HG02884 (cell line): Measurements from ENCODE around the gene CFAP97D1.

Source experiments
- ATAC-seq: cut with Tn5 transposase; IDR thresholded peaks from one replicate; pipeline ENCODE4 v1.9.1; 2021; ENCODE audit warnings: mild to moderate bottlenecking, moderate library complexity; ENCODE audit not compliant: unreplicated experiment

CFAP97D1 gene

DNA sequence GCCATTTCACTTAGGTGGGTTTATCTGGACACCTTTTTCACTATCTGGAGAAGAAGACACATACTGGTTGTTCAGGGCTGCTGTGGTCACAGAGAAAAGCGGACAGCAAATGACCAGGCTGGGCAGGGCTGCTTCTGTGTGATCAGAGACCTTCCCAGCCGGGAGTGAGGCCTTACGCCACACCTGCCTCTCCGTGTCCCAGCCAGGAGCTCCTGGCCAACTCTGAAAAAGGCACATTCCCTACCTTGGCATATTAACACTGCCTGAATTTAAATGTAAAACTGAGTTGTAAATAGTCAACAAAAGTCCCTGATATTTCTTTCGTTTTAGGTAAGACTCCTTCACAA, 12.5 kb upstream of the CFAP97D1 start:
- ATAC-seq = no peak

DNA sequence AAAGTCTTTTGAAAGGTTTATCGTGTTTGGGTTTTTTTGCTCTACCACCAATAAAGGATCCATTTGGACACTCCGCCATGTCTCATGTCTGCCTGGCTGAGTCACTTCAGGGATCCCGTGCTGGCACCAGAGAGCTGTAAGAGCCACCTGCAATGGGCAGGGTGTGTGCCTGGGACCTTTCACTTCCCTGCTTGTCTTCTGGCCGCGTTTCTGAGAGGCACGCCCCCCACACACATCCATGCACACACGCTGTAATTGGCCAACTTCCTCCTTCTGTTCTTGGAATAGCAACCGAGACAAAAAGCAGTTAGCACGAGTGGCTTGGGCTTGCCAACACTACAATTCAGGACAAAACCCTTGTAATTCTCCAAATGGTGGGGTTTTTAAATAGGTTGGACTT, 11.9 kb upstream of the CFAP97D1 start:
- ATAC-seq = no peak

DNA sequence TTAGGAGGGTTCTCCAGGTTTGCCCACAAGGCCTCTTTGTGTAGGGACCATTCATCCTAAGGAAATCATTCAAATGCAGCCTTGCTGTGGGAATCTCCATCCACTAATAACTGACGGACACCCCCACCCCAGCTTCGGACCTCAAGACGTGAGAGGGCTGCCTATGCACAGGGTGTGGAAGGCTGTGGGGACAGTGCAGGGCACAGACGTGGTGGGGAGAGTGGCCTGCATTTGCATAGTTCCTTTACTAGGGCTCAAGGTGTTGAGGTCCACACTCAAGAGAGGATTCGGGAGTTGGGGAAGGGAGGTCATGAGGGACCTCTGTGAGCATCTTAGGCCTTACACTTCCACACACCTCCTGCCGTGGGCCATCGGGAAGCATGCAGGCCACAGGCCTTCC, 11.3 kb upstream of the CFAP97D1 start:
- no peak for ATAC-seq

DNA sequence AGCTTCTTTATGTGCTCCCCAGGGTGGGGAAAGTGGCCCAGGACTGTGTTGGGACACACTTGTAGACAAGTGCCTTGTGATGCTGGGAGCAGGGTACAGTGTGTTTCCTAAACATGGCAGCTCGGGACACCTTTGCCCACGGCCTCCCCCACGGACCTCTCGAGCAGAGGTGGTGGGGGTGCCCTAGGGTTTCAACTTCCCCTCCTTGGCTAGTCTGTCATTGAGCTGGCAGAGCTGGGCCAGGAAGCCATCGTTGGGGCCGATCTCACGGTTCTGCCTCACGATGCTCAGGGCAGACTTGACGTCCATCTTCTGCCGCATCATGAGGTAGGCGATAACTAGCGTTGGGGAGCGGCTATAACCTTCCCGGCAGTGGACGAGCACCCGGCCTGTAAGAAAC, 10.8 kb upstream of the CFAP97D1 start:
- ATAC-seq = no peak

DNA sequence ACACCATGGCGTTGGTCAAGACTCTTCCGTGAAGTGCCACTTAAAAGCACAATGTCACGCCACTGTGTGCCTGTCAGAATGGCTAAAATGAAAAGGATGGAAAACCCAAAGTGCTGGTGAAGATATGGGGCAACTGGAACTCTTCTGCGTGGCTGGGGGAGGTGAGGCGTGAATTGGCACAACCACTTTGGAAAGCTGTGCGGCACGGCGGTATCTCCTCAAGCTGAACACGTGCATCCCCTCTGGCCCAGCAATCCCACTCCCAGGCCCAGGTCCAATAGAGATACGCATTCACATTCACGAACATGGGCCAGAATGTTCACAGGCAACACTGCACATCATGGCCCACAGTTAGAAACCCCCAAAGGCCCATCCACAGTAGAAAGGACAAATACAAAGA, 10.4 kb upstream of the CFAP97D1 start:
- no peak for ATAC-seq

DNA sequence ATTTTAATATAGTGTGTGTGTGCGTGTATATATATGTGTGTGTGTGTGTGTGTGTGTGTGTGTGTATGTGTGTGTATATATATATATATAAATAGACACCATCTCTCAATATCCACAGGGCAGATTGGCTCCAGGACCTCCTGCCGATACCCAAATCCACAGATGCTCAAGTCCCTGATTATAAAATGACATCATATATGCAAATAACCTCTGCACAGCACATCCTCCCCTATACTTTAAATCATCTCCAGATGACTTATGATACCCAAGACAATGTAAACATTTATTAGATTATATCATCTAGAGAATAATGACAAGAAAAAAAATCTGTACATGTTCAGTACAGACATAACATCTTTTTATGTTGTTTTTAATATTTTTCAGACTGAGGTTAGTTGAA, 9.3 kb upstream of the CFAP97D1 start:
- ATAC-seq = no peak

DNA sequence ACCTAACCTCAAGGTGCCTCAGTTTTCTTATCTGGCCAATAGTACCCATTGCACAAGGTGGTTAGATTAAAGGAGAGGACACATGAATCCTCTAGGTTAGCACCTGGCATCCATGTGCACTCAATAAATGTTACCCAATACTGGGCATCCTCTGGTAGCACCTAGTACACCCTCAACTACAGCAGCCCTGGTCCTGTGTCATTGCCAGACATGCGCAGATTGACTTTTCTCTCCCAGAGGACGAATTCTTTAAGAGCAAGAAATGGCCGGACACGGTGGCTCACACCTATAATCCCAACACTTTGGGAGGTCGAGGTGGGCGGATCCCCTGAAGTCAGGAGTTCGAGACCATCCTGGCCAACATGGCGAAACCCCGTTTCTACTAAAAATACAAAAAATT, 8.8 kb upstream of the CFAP97D1 start:
- ATAC-seq = no peak

DNA sequence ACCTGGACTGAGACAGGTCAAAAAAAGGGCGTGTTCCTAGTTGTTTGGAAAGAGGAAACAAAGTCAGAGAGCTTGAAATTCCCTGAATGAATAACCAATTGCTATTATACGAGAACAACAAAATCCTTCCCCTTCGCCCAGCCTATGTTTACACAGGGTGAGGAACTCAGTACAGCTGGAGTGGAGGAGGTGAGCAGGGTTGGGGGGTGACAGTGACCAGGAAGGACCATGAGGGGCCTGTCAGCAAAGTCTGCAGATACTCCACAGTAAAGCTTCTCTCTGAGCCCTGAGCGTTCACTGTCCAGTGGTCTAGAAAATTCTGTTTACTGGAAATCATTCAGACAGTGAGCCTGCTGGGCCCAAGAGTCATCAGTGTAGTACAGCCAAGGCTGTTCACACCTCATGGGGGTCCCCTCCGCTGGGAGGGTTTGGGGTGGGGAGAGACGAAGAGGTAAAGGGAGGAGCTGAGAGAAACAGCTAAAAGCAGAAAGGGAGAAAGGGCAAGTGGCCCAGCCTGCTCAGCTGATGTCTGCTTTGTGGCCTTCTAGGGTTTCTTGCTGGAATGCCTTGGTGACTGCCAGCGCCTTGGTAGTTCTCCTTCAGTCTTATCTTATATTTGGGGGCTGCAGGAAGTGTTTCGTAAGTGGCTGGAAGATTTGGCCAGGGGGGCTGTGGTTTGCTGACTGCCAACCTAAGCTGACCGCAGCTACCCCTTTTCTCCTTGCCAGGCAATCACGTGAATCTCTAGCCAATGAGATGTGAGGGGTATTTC, 7.2 kb upstream of the CFAP97D1 start:
- no peak for ATAC-seq

DNA sequence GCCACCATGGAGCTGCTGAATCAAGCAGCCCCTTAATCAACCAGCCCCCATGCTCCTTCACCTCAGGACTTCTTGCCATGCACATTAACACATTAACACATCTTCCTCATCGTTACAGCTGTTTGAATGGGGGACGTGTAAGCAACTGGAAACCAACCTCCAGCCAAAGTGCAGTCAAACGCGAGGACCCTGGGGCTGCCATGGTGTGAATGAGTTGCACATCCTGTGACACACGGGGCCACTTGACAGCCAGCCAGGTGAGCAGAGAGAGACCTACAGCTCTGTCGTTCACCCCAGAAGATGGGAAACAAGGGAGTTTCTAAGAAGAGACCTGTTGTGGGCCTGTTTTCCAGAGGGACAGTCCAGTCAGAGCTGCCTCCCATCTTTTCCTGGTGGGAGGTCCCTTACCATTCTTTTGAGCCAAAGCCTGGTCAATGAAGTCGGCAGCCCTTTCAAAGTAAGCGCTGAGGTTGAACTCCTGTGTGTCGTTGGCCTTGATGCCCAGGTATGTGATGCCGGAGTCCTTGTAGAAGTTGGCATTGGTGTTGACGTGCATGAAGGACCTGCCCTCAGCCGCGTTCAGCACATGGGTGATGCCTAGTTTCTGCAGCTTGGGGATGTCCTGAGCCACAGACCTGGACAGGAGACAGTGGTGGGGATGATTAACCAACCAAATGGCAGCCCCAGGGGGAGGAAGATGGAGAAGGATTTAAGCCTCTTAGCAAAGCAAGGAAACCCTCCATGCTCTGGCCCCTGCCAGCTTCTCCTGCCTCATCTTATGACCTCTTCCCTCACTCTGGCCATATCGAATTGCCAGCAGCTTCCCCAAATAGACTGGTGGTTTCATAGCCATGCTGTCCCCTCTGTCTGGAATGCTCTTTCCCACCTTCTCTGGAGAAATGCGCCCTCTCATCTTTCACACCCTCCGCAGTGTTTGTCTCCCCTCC, 5.7 kb upstream of the CFAP97D1 start:
- no peak for ATAC-seq

DNA sequence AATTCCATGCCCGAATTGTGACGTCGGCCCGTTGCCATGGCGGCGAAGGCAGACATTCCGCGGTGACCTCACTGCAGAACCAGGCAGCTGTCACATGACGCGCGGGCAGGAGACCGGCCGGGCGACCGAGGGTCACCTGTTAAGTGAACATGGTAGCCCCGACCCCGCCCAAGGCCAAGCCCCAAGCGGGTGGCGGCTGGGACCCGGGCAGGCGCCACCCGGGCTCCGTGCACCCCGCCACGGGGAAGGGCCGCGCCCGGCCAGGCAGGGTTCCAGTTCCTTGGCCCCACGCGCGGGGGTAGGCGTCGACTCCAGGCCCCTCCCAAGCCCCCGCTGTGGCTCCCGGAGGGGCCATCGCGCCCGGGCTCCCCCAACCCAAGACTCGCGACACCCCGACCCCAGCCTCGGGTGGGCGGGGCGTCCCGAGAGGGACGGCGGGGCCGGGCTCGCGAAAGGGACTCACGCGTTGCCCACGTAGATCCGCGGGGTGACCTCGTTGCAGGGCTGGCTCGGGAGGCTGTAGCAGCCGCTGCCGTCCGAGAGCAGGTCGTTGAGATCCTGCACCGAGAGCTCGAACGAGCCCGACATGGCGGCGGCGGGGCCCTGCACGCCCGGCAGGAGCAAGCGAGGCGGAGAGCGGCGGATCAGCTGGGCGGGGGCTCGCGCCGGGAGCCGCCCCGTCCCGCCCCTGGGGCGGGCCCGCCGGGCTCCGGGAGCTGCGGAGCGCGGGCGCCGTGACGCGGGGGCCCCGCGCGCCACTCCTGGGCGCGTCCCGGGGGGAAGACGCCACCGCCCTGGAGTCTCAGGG, 1.7 kb upstream of the CFAP97D1 start, which contains the start of gene DUSP3:
DUSP3 (minus strand) TSS at position 641 of the 808 bp plus-strand sequence; CDS start at position 588, 53 bp downstream.
- peak; percentile 62 for ATAC-seq

DNA sequence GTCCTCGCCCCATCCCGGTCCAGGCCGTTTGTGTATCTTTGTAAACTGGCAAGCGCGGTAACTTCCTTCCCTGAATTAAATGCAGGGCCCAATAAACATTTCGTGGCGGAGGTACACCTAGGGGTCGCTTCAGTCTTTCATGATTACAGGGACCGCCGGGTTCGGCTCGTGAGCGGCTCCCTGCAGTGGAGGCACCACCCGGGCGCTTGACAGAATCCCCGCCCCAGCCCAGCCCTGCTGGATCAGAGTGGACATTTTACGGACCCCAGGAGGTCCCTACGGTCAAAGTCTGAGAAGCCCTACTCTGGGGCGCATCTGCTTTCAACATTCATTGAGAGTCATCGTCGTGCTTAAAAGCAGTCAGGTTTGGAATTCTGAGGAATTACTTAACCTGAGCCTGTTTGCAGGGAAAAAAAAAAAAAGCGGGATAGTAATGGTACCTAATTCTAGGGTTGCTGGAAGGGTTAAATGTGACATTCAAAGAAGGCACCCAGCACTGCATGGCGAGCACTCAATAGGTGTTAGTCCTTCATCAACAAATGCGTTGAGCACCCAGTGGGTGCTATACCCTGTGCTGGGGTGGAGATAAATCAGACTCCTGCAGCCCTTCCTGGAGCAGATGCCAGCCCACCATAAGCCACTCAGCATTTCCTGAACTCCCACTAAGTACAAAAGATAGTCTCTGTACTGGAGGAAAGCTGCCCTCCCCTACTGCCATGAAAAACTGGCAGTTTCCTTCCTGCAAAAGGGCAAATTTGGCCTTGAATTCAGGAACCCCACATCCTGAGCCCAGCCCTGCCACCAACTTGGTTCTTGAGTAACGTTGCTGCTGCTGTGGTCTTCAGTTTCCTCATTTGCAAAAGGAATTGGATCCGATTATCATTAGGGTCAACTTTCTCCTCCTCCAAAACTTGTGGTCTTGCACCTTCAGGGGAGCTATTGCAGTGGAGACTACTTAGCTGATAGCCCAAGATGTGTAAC, 800 bp upstream of the CFAP97D1 start:
- ATAC-seq = no peak

DNA sequence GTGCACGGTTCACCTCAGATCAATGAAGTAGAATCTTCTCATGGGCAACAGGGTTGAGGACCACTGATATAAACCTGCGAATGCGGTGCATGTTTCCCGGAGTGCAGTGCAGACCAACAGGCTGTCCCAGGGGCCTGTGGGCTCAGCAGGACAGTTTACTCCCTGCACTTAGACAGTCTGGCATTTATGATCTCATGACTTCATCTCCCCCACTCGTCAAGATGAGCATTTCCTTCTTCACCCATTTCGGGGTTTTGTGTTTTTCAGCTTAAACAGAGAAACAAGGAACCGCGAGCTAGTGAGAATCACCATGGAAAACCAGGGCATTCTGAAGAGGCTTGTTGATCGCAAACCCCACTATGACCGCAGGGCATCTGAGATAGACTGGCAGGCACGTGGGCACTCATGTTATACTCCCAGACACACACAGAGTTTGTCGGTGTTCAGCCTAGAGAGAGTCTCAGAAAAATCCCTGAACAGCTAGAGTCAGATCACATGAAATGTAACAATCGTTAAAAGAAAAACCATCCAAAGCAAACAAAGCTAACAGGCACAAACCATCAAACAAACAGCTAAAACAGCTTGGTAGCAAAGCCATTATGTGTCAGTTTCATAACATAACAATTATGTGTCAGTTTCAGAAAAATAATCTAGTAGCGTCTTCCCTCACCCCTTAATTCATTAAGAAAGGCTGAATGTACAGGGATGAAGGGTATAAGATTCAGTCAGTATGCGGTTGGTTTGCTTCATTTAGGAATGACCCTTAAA, 2.9 kb downstream of the CFAP97D1 start:
- ATAC-seq = no peak

DNA sequence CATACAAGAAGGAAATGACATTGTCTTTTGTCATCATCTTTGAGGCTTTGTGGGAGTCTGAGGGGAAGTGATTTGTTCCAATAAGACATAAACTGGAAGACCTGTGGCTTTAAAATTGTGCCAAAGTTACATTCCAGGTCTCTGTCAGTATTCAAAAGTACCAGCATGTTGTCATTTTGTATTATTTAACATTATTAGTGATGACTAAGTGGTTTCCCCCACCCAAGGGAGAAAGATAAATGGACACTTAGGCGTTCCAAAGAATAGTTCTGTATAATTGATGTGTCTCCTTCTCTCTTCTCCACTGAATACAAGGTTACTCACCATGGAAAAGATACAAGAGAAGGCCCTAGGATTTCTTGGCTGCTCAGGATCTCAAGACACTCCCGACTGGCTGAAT, 3.8 kb downstream of the CFAP97D1 start:
- ATAC-seq = no peak

DNA sequence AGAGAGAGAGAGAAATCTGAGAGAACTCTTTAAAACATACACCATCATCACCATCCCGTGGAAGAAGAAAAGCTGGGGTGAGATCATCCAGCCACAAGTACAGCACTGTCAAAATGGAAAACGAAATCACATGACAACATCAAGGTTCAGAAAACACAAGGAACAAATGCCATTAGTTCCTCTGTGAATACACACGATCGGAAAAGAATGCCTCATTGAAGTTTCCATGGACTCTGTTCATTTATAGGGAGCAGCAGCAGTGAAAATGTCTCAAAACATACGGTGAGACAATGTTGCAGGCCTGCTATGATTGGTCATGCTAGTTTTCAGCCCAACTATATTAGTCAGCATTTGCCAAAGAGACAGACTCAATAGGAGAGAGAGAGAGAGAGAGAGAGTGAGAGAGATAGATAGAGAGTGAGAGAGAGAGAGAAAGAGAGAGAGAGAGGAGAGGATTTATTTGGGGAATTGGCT, 4.4 kb downstream of the CFAP97D1 start:
- ATAC-seq = no peak

DNA sequence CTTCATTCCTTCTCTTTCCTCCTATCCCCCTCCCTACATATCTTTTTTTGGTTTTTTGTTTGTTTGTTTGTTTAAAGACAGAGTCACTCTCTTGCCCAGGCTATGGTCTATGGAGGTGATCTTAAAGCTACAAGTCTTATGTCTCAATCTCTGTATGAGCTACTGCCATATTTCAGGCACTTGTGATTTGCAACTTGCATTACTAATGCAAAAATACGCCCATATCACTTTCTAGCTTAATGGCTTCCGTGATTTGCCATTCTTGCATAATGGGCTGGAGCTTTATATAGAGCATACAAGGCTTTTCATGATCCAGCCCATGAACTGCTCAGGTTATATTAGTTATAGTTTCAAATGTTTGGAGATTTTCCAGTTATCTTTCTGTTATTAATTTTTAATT, 7.5 kb downstream of the CFAP97D1 start:
- no peak for ATAC-seq

DNA sequence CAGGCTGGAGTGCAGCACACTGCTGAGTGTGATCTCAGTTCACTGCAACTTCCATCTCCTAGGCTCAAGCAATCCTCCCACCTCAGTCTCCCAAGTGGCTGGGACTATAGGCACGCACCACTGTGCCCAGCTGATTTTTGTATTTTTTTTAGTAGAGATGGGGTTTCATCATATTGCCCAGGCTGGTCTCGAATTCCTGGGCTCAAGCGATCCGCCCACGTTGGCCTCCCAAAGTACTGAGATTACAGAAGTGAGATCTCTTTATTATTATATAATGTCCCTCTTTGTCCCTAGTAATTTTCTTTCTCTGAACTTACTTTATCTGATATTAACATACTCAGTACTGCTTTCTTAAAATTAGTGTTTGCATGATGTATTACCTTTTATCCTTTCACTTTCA, 8.3 kb downstream of the CFAP97D1 start:
- ATAC-seq = no peak

DNA sequence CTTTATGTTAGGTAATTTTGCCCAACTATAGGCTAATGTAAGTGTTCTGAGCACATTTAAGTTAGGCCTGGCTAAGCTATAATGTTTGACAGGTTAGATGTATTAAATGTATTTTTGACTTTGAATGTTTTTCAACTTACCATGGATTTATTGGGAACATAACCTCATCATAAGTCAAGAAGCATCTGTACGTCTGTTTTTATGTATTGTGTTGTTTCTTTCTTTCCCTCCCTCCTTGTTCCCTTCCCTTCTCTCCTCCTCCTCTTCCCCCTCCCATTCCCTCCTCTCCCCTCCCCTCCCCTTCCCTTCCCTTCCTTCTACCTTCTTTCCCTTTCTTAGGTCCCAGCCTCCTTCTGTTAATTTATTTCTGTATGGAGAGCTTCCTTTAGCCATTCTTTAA, 9.2 kb downstream of the CFAP97D1 start:
- no peak for ATAC-seq

DNA sequence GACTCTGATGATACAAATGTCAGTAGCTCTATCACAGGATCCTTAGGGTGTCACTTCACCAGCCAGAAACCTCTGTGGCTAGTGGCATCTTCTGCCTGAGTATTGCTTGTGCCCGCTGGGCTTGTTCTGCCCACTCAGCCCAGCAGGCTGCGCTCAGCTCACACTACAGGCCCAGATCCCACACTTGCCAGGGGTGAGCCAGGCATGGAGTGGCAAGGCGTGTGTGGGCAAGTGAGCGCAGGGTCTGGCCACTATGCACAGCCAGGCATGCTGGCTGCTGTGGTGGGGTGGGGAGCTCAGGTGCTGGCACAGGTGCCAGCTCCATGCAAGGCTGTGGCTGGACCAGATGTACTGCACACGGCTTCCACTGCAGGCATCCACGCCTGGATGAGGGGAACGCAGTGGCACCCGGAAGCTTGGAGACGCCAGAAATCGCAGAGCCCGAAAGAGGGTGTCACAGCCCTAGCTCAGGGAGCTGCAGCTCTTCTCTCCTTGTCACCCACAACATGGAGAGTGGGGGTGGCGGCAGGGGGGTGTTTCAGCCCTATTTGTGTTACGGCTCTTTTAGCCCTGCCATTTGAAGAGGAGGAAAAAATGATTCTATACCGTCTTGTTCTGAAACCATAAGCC, 10.2 kb downstream of the CFAP97D1 start:
- no peak for ATAC-seq

DNA sequence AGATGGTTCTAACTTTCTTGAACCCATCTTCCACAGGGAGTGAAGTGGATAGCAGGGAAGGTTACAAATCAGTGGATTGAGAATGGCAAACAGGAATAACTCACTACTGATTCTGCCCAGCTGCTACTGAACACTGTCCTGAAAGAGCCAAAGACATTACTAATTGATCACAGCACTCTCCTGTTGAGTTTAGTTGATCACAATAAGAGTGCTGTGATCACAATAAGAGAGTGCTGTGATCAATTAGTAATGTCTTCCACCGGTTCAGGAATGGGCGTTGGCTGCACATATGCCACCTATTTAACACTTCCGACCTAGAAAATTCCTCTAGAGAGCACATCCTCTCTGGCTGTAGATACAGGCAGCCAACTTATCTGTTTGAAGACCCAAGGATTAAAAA, 11.4 kb downstream of the CFAP97D1 start:
- ATAC-seq = no peak
